Posterior vena cava (tissue), 2 donors: ENCODE measurements around the gene RAD23A. TPM values are rescaled to one million over a fixed set of nuclear protein-coding genes. Genes with fewer than 3 reads are reported as not detected.
"Not testable (repeated sequence)": the region's sequence is repeated elsewhere in the genome, so short reads cannot be mapped to it uniquely, and the experiment has no call there.

ENCODE experiments used
- DNase-seq: peaks from one replicate; pipeline ENCODE4 v3.0.0-alpha.2; 2020; ENCODE audit warnings: low spot score
- intact Hi-C, 2 donors: fragments of 100-400 bp; cut with DNase I; formaldehyde crosslinking; loops; one replicate each; pipeline versions ENCODE4 v1.14.1 to v1.14.2; 2022 to 2023
- long read RNA-seq, 2 donors: library from polyadenylated mRNA; unstranded; transcript quantifications; one replicate each; pipeline ENCODE4 v2.0.0, GENCODE V29; 2020 to 2021
- total RNA-seq, 2 donors: library from RNA; stranded (reverse); fragmentation: NEBNext Ultra II Directional; extraction: Animal tissue kit (Norgen Biotek cat#: 25700); gene quantifications; one replicate each; pipeline ENCODE4 v1.2.1, GENCODE V29; 2021
- donor health status: DM: yes; HTN: yes; CAD: no.
- donor health status: DM: yes; HTN: yes; CAD: no.

The RAD23A gene
- 100 to 1,000 TPM in 1 of 2 donors, 10 to 100 TPM in 1; 90.9 to 124 TPM for total RNA-seq
- long read RNA-seq, donor 1, transcript RAD23A-203 (9 exons, 1,746 nt) = minor isoform, 26 of 81 reads
- long read RNA-seq, donor 1, transcript RAD23A-201 (9 exons, 1,736 nt) = major isoform, 30 of 81 reads
- long read RNA-seq, donor 1, partial matches to known transcripts = 19 of 81 reads
- long read RNA-seq, donor 1, other reads (novel, unspliced or antisense) = 5 of 81 reads
- long read RNA-seq, donor 2, transcript RAD23A-203 (9 exons, 1,746 nt) = major isoform, 164 of 379 reads
- long read RNA-seq, donor 2, transcript RAD23A-201 (9 exons, 1,736 nt) = major isoform, 164 of 379 reads
- long read RNA-seq, donor 2, partial matches to known transcripts = 33 of 379 reads
- long read RNA-seq, donor 2, other reads (novel, unspliced or antisense) = 16 of 379 reads

GRCh38 chr19:12945479-12946091 is at the start of gene RAD23A:
RAD23A (plus strand) TSS chr19:12945862; CDS start chr19:12945949, 87 bp downstream.
- intact Hi-C loops = no loop called here

GRCh38 chr19:12896460-12896859 is 49.2 kb upstream of the RAD23A start:
- intact Hi-C loops = no loop called here
- no peak for DNase-seq

More at GRCh38 chr19:12945479-12946091, at the start of gene RAD23A:
- peak; percentile 100 for DNase-seq

DNA sequence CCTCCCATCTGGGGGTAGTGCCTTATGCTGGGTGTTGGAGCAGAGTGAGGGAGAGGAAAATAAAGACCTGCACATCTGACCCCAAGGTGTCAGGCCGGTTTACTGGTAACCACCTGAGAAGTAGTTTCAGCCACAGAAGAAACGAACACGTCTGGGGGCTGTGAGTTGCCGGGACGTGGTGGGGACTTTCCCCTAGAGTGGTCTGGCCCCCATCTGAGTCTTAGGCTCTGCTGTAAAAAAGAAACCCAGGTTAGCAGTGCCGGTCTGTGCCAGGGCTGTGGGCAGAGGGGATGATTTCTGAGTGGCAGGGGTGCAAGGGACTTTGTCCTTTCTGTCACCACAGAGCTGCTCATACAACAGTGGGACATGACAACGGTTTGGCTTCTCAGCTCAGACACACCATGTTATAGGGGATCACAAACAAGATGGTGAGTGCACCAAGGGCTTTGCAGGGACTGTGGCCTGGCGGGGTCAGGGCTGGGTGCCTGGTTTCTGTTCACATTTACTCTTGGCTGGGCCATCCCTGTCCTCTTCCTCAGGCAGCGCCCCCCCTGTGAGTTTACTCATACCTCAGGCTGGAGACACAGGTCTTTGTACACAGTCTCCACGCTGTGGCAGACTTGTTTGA is 45.7 kb upstream of the RAD23A start:
- no peak for DNase-seq
- intact Hi-C loops = loop anchor here in 1 of 2 donors (5.0 kb wide), 1 partner anchor 518 kb away; no protein-coding TSS in a partner anchor

DNA sequence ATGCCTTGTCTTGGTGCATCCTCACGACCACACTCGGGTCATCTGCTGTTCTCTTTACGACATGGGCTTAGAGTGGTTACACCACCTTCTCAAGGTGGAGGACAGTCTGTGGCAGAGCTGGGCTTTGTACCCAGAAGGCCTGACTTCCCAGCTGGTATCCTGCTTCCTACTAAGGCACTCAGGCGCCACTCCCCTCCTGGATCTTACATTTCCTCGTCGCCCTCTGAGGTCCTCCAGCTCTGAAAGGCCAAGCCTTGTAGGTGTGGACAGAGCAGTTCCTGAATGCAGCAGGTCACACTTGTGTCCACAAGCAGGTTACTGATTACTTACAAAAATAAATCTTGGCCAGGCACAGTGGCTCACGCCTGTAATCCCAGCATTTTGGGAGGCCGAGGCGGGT is 38.5 kb upstream of the RAD23A start:
- intact Hi-C loops = no loop called here

DNA sequence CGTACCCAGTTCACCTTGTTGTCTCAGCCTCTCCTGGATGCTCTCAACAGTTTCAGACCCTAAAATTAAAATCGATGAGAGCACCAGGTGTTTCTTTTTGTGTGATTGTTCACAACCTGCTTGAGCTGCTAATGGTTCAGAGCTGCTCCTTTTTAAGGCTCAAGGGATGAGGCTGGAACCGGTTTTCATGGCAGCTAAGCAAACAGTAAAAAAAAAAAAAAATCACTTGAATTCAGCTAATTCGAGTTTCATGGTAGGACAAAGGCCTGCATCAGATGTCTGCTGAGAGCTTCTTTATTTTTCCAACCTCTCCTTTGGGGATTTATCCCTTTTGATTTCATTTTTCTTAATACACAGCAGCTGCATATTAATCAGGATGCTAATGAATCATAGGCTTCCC is 33.1 kb upstream of the RAD23A start:
- intact Hi-C loops = no loop called here
- DNase-seq = no peak

More for the DNA sequence above, 38.5 kb upstream of the RAD23A start:
- DNase-seq = no peak

DNA sequence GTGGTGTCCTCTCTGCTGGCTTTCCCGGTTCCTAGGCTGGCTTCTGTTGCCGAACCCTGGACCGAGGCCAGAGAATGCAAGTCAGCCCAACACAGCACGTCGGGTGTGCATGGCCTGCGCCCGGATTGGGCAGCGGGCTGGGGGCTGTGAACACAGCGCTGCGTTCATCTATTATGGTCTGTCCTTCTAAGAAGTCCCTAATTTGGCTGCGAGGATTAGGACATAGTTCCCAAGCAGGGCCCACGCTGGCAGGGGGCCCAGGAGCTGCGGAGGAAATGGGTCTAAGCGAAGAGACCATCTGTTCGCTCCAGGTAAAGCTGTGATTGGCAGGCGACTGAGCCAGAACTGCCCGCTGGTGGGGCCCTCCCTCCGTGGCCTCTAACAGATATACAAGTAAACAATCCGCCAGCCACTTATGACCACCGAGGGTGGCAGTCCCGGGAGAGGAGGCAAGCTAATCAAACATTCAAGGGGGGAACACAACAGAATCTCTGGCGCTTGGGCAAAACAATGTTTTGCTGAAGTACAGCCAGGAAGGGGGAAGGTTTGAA is 32.6 kb upstream of the RAD23A start:
- peak; percentile 92 for DNase-seq
- intact Hi-C loops = no loop called here

DNA sequence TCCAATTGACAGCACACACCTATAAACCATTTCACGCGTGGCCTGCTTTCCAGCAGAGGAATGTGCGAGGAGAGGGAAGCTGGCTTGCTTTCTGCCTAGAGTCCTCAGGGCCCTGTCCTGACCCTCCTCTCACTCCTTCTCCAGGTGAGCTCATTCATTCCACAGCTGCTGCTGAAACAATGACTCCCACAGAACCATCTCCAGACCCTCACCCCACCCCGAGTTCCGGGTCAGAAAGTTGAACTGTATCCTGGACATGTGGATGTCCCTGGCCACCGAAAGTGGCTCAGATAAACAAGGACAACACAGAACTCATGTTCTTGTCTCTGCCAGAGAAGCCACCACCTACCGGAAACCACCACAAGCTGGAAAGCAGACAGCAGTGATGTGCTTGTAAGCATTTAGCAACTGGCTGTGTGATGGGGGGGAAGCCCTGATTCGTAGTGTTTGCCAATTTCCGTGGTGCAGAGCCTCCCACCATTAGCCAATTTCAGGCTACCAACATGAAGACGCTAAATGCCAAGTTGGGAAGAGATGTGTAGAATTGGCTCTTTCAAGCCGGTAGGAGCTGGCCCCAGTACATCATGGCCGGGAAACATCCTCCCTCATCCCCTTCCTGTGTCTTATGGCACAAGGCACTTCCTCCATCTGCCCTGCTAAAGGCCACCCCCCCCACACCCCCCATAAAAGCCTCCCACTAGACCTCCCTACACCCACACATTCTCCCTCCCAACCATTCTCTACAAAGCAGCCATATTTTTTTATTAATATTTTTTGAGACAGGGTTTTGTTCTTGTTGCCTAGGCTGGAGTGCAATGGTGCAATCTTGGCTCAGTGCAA is 31.6 kb upstream of the RAD23A start:
- no peak for DNase-seq
- intact Hi-C loops = no loop called here

- intact Hi-C loops, DNase-seq: not testable (repeated sequence)
These were observed 29.8 kb upstream of the RAD23A start for GRCh38 chr19:12915860-12916259.

- intact Hi-C loops = no loop called here
- DNase-seq = no peak
These were observed 27.4 kb upstream of the RAD23A start for GRCh38 chr19:12918253-12918652.

DNA sequence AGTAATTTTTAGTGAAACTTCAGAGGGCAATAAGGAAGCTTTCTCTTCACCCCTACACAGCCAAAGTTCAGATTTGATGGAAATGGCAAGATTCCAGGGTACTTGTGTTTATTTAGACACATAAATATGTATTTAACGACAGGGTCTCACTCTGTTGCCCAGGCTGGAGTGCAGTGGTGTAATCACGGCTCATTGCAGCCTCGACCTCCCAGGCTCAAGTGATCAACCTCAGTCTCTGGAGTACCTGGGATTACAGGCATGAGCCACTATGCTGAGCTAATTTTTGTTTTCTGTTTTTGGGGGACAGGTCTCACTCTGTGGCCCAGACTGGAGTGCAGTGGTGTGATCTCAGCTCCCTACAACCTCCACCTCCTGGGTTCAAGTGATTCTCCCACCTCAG is 24.6 kb upstream of the RAD23A start:
- DNase-seq = no peak
- intact Hi-C loops = no loop called here

- intact Hi-C loops = no loop called here
- no peak for DNase-seq
These were observed 22.7 kb upstream of the RAD23A start for GRCh38 chr19:12922959-12923358.

GRCh38 chr19:12924621-12925310 is 20.9 kb upstream of the RAD23A start:
- intact Hi-C loops = no loop called here
- no peak for DNase-seq

GRCh38 chr19:12930002-12930645 is 15.5 kb upstream of the RAD23A start:
- DNase-seq = no peak
- intact Hi-C loops = no loop called here

- intact Hi-C loops = loop anchor here in 1 of 2 donors (1.0 kb wide), 1 partner anchor 43 kb away; no protein-coding TSS in a partner anchor
- DNase-seq = no peak
These were observed 13.0 kb upstream of the RAD23A start for GRCh38 chr19:12932392-12933286.

DNA sequence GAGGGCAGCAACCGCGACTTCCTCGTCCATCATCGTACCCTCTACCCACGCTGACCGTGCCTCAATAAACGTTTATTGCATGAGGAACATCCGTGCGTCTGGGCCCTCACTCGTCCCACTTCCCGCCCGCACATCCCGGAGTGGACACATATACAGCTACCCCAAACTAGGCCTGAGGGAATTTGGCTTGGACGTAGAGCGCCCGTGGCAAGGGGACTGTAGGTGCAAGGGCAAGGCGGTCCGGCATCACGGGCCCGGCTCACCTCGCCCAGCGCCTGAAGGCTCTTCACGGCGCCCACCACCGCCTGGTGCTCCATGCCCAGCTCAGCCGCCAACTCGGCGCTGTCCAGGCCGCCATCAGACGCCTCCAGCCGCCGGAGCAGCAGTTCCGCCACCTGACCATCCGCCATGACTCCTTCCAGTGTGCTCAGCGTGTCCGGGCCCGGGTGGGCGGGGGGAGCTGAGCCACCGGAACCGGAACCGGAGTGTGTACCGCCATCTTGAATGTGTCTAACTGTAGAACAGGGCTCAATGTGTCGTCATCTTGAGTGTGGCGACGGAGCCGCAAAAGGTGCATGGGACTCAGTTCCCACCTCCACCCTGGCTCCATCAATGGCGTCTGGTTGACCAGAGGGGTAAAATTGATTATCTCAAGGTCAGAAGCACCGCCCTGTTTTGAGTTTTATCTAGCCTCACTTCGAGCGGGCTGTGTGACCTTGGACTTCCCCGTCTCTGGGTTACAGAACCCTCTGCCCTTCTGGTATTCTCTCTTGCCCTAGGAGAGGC is 12.2 kb upstream of the RAD23A start, which contains the start of gene FARSA:
TSS of gene FARSA (minus strand) at position 425 of the 786 bp plus-strand sequence. CDS start at position 410, 15 bp downstream.
- intact Hi-C loops = no loop called here
- peak; percentile 97 for DNase-seq

GRCh38 chr19:12935071-12935470 is 10.6 kb upstream of the RAD23A start:
- DNase-seq = no peak
- intact Hi-C loops = no loop called here
